Stomach smooth muscle (tissue), 2 donors: ENCODE results near the gene WDR38.

Experiments used
- H3K27ac ChIP-seq: one replicate; pipeline ENCODE4 v1.7.0; 2013; ENCODE audit warnings: mild to moderate bottlenecking, low read length, inconsistent platforms
- H3K27me3 ChIP-seq, 2 donors: one replicate each; pipeline ENCODE4 v1.7.0; 2013; ENCODE audit warnings: low read length in 2 of 2; ENCODE audit not compliant: insufficient read depth in 2 of 2, control insufficient read depth in 1 of 2
- H3K36me3 ChIP-seq, 2 donors: one replicate each; pipeline ENCODE4 v1.7.0; 2013; ENCODE audit warnings: low read length in 2 of 2; ENCODE audit not compliant: control insufficient read depth in 2 of 2, insufficient read depth in 2 of 2
- H3K4me1 ChIP-seq: one replicate; pipeline ENCODE4 v1.7.0; 2013; ENCODE audit warnings: low read length; ENCODE audit not compliant: control insufficient read depth, insufficient read depth
- H3K4me3 ChIP-seq, 2 donors: one replicate each; pipeline ENCODE4 v1.7.0; 2013; ENCODE audit warnings: low read length in 2 of 2
- H3K9ac ChIP-seq, 2 donors: one replicate each; pipeline ENCODE4 v1.7.0; 2013; ENCODE audit warnings: low read length in 2 of 2, mild to moderate bottlenecking in 1 of 2
- H3K9me3 ChIP-seq, 2 donors: one replicate each; pipeline ENCODE4 v1.7.0; 2013; ENCODE audit warnings: low read length in 2 of 2; ENCODE audit not compliant: control insufficient read depth in 2 of 2
- donor health status: healthy.
- donor health status: Pancreatic carcinoma.

The WDR38 gene

DNA sequence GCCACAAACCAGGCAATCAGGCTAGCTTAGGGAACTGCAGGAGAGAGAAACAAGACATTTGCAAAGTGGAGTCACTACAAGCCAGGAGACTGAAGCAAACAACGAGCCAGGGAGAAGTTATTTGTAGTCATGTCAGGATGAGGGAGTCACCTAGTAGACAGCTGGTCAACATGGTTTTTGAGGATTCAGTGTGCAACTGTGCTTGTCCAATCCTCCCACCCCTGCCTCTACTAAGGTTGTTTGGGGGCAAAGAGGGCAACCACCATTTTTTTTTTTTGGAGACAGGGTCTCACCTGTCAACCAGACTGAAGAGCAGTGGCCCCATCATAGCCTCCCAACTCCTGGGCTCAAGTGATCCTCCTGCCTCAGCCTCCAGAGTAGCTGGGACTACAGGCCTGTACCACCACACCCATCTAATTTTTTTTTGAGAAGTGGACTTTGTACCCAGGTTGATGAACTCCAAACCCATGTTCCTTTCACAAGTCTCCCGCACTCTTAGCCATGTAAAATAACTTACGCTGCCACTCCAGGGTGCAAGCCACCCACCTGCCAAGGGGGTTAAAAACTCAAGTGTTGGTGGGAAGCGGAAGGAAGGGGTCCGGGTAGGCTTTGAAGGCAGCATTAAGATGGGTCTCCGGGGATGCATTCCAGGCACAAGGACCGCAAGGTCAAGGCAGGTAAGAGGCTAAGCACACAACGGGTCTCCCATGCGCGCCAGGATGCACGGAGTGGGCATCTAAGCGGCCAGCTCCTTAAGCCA lies 7.5 kb downstream of the WDR38 start:
- no peaks in the 10 kb centered on the region for H3K27me3 ChIP-seq
- peak overlapping the region; percentile 73 to 94 for H3K4me3 ChIP-seq
- H3K36me3 ChIP-seq = peaks cover 29 to 34% of the 10 kb centered on the region in 2 donors
- peaks cover 34% of the 10 kb centered on the region for H3K4me1 ChIP-seq
- H3K27ac ChIP-seq = peak overlapping the region; percentile 85
- peak overlapping the region; percentile 83 to 87 for H3K9ac ChIP-seq
- H3K9me3 ChIP-seq = no peaks in the 10 kb centered on the region

DNA sequence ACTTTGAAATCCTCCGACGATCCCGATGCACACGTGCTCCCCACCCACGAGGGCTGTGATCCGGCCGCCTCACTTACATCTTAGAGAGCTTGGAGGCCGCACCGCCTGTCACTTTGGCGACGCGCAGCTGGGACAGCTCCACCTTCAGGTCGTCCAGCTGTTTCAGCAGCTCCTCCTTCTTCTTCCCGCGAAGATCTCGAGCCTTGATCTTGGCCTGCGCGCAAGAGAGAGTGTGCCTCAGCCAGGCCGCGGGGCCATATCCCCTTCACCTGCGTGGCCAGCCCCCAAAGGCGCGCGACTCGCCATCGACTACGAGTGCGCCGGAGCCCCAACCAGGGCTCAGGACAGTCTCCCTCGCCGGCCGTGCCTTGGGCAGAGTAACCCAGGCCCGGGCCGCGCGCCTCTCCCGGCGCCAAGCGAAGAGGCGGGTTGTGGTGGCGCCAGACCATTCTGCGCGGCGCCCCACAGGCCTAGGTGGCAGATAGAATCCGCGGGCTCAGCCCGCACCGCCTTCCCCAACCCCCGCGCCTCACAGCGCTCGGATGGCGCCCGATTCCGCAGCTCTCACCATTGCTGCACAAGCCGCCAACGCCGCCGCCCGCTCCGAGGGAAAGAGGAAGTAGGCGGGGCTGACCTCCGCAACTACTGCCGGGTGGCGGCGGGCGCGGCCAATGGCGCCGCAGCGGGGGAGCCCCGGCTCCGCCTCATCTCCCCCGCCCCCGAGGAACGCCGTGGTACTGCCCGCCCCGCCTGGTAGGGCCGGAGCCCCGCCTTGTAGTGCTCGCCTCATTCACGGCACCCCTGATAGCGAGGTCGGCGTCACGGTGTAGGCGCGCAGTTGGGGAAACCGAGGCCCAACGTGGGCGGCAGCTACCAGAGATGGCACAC lies 8.3 kb downstream of the WDR38 start, which contains the start of the genes ARPC5L and RPL35:
Gene ARPC5L, plus strand, starts transcription at position 789 of the 888 bp plus-strand sequence. CDS start 7,161 bp downstream, outside the sequence.
Gene RPL35, minus strand, starts transcription at position 616 of the 888 bp plus-strand sequence. Its CDS starts 45 bp downstream, at position 571.
- peaks cover 34% of the 10 kb centered on the region for H3K4me1 ChIP-seq
- peak within 1 kb of the TSS; percentile 87 to 90 for H3K9ac ChIP-seq
- peak within 1 kb of the TSS; percentile 85 for H3K27ac ChIP-seq
- H3K9me3 ChIP-seq = no peaks in the 10 kb centered on the region
- no peaks in the 10 kb centered on the region for H3K27me3 ChIP-seq
- H3K4me3 ChIP-seq = peak within 1 kb of the TSS; percentile 84 to 94
- peaks cover 29 to 34% of the 10 kb centered on the region in 2 donors for H3K36me3 ChIP-seq

DNA sequence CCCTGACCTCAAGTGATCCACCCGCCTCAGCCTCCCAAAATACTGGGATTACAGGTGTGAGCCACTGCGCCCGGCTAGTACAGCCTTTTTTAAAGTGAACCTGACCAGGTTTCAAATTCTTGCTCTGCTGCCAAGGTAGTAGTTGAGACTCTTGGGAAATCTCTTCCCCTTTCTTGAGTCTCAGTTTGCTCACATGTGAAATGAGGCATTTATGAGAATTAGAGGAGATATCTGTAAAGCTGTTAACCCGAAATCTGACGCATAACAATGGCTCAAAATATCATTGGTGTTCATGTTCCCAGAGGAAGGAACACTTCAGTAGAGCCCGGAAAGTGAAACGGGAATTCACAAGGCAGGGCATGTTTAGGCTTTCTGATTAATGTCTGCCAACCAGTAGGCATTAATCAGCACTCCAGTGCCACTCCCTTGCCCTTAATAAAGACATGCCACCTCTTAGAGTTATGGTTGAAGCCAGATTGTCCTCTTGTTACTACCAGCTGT lies 10.2 kb downstream of the WDR38 start:
- Histone ChIP-seq H3K9me3 (no peaks in the 10 kb centered on the region), H3K27ac (no peak overlapping the region), H3K27me3 (no peaks in the 10 kb centered on the region), H3K4me3 (no peak overlapping the region), H3K4me1 (peaks cover 40% of the 10 kb centered on the region), H3K36me3 (peaks cover 18 to 21% of the 10 kb centered on the region in 2 donors), H3K9ac (no peak overlapping the region)

DNA sequence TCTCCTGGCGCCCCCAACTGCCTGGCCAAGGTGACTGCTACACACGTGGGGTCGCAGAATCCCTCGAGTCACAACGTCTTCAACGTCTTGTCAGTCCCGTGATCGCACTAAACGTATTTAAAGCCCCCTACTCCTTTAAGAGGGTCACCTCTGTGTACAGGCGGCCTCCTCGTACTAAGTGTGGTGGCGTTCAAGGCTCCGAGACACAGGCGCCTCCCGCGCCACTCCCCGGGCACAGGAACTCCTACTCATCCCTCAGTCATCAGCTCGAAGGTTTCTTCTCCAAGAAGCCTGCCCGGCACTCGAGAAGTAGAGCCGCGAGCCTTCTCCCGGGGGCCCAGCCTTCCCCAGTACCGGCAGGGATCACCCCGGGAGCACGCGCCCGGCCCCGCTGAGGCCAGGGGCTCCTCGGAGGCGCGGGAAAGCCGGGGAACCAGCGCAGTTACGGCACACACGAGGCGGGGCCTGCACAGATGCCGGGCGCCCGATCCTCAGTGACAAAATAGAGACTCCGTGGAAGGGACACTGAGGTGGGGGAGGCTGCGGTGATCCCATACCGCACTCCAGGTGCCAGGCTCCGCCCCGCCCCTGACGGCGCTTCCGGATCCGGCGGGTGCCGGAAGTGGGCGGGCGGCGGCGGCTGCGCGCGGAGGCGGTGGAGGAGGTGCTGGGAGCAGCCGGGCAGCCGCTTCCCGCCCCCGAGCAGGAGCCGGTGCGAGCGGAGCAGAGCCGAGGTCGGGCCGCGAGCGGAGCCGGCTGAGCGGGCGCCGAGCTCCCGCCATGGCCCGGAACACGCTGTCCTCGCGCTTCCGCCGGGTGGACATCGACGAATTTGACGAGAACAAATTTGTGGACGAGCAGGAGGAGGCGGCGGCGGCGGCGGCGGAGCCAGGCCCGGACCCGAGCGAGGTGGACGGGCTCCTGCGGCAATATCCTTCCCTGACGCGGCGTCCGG lies 15.5 kb downstream of the WDR38 start:
- H3K9ac ChIP-seq = peak overlapping the region; percentile 96 to 99
- peaks cover 0 to 5% of the 10 kb centered on the region in 2 donors for H3K36me3 ChIP-seq

DNA sequence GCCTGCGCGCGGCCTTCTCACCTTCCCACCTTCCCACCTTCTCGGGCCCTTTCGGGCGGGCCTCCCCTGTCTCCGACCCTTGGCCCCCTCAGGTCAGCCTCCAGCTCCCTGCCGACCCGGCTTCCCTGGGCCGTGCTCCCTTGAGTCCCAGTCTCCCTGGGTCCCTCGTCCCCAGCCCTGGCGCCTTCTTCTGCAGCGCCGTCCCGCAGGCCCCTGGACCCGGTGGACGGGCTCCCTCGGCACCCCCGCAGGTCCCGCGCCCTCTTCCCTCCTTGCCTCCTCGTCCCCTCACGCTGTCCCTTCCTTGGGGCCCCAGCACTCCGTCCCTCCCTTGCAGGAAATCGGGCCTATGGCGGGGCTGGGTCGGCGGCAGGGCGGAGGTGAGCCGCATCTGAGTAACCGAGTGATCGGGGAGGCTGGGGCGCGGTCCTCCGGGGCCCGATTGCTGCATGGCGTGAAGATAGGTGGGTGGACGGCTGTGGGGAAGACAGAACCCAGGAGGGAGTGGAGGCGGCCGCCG lies 16.3 kb downstream of the WDR38 start:
- Histone ChIP-seq H3K27me3 (no peaks in the 10 kb centered on the region), H3K9me3 (no peaks in the 10 kb centered on the region), H3K9ac (peak overlapping the region; percentile 84 to 99), H3K27ac (peak overlapping the region; percentile 95), H3K4me1 (peaks cover 47% of the 10 kb centered on the region), H3K36me3 (peaks cover 0 to 8% of the 10 kb centered on the region in 2 donors), H3K4me3 (peak overlapping the region; percentile 91 to 92)

More for the DNA sequence above, 15.5 kb downstream of the WDR38 start:
- peaks cover 47% of the 10 kb centered on the region for H3K4me1 ChIP-seq
- H3K27ac ChIP-seq = peak overlapping the region; percentile 95
- no peaks in the 10 kb centered on the region for H3K27me3 ChIP-seq
- peak overlapping the region; percentile 91 to 92 for H3K4me3 ChIP-seq
- H3K9me3 ChIP-seq = no peaks in the 10 kb centered on the region

DNA sequence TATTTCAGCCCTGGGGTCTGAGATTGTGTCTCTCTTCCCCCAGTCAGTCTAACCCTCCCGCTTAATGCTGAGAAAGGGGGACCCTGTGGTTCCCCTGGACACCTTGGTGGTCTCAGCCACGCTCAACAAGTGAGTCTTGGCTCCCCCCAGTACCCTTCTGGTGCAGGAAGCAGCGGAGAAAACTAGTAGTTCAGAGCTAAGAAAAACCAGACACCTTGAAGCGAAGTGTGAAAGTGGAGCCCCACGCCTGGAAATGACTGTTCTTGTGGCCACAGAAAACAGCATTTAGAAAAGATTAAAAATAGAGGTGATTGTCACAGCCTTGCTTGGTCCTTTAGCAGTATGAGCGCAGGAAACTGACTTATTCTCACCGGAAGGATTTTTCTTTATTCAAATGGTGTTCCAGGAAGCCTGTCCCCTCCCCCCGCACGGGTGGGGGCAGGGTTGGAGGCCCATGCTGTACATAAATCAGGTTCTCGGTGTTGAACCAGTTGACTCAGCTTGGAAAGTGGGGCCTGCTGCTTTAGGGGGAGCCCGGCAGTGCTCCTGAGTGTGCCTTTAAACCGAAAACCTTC lies 16.8 kb downstream of the WDR38 start:
- Histone ChIP-seq H3K4me1 (peaks cover 47% of the 10 kb centered on the region), H3K9ac (peak overlapping the region; percentile 84 to 99), H3K9me3 (no peaks in the 10 kb centered on the region), H3K27ac (peak overlapping the region; percentile 95), H3K27me3 (no peaks in the 10 kb centered on the region), H3K36me3 (peaks cover 5 to 12% of the 10 kb centered on the region in 2 donors), H3K4me3 (peak overlapping the region; percentile 91 to 92)

DNA sequence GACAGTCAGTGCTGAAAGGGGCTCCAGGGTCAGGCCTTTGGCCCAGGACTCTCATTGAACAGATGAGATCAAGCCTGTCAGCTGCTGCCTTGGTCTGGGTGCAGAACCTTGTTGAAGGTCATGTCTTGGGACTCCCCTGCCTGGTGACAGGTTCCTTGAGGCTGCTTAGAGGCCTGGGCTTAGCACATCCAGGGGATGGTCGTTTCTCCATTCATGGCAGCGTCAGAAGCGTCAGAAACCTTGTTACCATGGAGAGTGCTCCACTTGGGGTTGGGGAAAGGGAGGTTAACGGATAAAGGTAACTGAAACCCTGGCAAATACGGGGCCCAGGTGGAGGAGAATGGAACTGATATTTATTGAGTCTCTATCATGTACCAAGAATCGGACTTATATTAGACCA lies 17.5 kb downstream of the WDR38 start:
- Histone ChIP-seq H3K9me3 (no peaks in the 10 kb centered on the region), H3K27me3 (no peaks in the 10 kb centered on the region), H3K4me3 (peak overlapping the region; percentile 49 to 91), H3K9ac (peak overlapping the region; percentile 56 to 84), H3K4me1 (peaks cover 47% of the 10 kb centered on the region), H3K36me3 (peaks cover 12 to 18% of the 10 kb centered on the region in 2 donors), H3K27ac (peak overlapping the region; percentile 95)

DNA sequence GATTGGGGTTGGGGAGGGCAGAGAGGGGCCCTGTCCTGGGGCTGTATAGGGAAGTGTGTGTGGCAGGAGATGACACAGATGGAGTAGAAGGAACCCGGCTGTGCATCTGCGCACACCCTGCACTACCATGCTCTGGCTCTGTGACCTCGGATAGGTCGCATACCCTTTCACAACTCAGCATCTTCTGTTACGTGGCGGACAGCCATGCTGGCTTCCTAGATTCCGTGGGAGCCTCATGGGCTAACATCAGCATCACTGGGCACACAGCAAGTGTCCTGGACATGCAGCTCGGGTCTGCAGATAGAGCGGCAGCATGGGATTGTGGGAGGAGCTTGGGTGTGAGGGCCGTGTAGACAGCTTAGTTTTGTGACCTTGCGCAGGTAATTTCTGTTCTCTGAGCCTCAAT lies 17.9 kb downstream of the WDR38 start:
- Histone ChIP-seq H3K36me3 (peaks cover 15 to 21% of the 10 kb centered on the region in 2 donors), H3K4me1 (peaks cover 47% of the 10 kb centered on the region), H3K27me3 (no peaks in the 10 kb centered on the region), H3K27ac (peak overlapping the region; percentile 95), H3K9me3 (no peaks in the 10 kb centered on the region), H3K9ac (peak overlapping the region; percentile 56 to 84), H3K4me3 (peak overlapping the region in 1 of 2 donors; percentile 91)

DNA sequence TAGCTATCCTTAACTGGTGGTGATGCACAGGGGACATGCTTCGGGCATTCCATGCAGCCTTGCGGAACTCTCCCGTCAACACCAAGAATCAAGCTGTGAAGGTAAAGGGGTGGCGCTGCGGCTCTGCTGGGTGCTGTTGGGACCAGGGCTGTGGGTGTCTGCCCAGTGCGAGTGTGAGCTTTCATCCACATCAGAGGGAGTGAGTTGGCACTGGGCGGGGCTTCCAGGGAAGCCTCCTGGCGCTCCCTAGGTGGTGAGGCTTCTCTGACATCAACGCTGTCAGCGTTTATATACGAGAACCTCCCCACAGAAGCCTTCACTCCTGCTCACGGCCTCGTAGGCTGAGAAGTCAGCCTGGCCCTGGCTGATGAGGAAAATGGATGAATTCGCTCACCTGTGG lies 20.4 kb downstream of the WDR38 start:
- peaks cover 40% of the 10 kb centered on the region for H3K4me1 ChIP-seq
- H3K9me3 ChIP-seq = no peaks in the 10 kb centered on the region
- no peak overlapping the region for H3K9ac ChIP-seq
- H3K4me3 ChIP-seq = no peak overlapping the region
- no peak overlapping the region for H3K27ac ChIP-seq
- H3K36me3 ChIP-seq = peaks cover 36 to 40% of the 10 kb centered on the region in 2 donors
- no peaks in the 10 kb centered on the region for H3K27me3 ChIP-seq
